PC-3 (cell line): Measurements from ENCODE around the gene CHM. TPM values are rescaled to one million over a fixed set of nuclear protein-coding genes. Genes with fewer than 3 reads are reported as not detected.
"Not testable (repeated sequence)": the region's sequence is repeated elsewhere in the genome, so short reads cannot be mapped to it uniquely, and the experiment has no call there.

Experiments
- ATAC-seq: fragments of 200-7000 bp; cut with Tn5 transposase; 2 replicates; pipeline ENCODE4 v1.9.1; 2020; ENCODE audit warnings: mild to moderate bottlenecking, moderate library complexity
- BruUV-seq: library from RNA; stranded (reverse); fragments of 400-500 nt; replicated peaks from 2 replicates; lab custom pipeline; 2021; lab: Mats Ljungman, UMichigan
- CTCF ChIA-PET: fragments of 300-600 bp; sonication (Branson Sonifier 250); formaldehyde crosslinking; loops from one replicate; lab custom pipeline; 2022; ENCODE audit warnings: antibody characterized with exemption; lab: Charles Lee
- POLR2A ChIA-PET: fragments of 300-600 bp; sonication (Branson Sonifier 250); formaldehyde crosslinking; loops from one replicate; lab custom pipeline; 2022; ENCODE audit warnings: antibody characterized with exemption; ENCODE audit not compliant: unreplicated experiment; lab: Charles Lee
- DNase-seq: peaks from one replicate; pipeline ENCODE4 v3.0.0-alpha.2; 2015
- H2AFZ ChIP-seq: fragments of 300-600 bp; sonication (generic); 2 replicates; pipeline ENCODE4 v1.6.0; 2016; ENCODE audit warnings: antibody characterized with exemption, low read length
- H3F3A ChIP-seq: fragments of 300-600 bp; sonication (generic); one replicate; pipeline ENCODE4 v1.6.0; 2017; ENCODE audit warnings: antibody characterized with exemption, low read length, control low read depth, mild to moderate bottlenecking; ENCODE audit not compliant: unreplicated experiment
- H3K27ac ChIP-seq: fragments of 300-600 bp; sonication (generic); 2 replicates; pipeline ENCODE4 v1.5.1; 2016; ENCODE audit warnings: mild to moderate bottlenecking, low read length
- H3K27me3 ChIP-seq: fragments of 300-600 bp; sonication (generic); 2 replicates; pipeline ENCODE4 v1.6.1; 2016; ENCODE audit warnings: low read length, mixed read lengths
- H3K36me3 ChIP-seq: fragments of 300-600 bp; sonication (generic); 2 replicates; pipeline ENCODE4 v1.6.1; 2016; ENCODE audit warnings: low read depth, mixed run types, low read length, mixed read lengths
- H3K4me1 ChIP-seq: fragments of 300-600 bp; sonication (generic); 2 replicates; pipeline ENCODE4 v1.5.1; 2016; ENCODE audit warnings: low read length; ENCODE audit not compliant: insufficient read depth
- H3K4me2 ChIP-seq: fragments of 300-600 bp; sonication (generic); 2 replicates; pipeline ENCODE4 v1.6.0; 2016; ENCODE audit warnings: low read length
- H3K4me3 ChIP-seq: fragments of 300-600 bp; sonication (generic); 2 replicates; pipeline ENCODE4 v1.5.1; 2016; ENCODE audit warnings: mild to moderate bottlenecking, low read length, mixed read lengths
- H3K79me2 ChIP-seq: fragments of 300-600 bp; sonication (generic); 2 replicates; pipeline ENCODE4 v1.6.1; 2017; ENCODE audit warnings: low read length, mixed read lengths
- H3K9ac ChIP-seq: fragments of 300-600 bp; sonication (generic); 2 replicates; pipeline ENCODE4 v1.6.0; 2016; ENCODE audit warnings: mild to moderate bottlenecking, low read length
- H3K9me2 ChIP-seq: fragments of 300-600 bp; sonication (generic); replicated peaks from 2 replicates; pipeline ENCODE4 v1.6.1; 2016; ENCODE audit warnings: mixed run types, low read length, mixed read lengths
- H3K9me3 ChIP-seq: fragments of 300-600 bp; sonication (generic); 2 replicates; pipeline ENCODE4 v1.6.1; 2016; ENCODE audit warnings: low read length, mixed read lengths
- H4K20me1 ChIP-seq: fragments of 300-600 bp; sonication (generic); 2 replicates; pipeline ENCODE4 v1.6.1; 2016; ENCODE audit warnings: low read length, mixed read lengths
- CTCF ChIP-seq: fragments of 300-600 bp; sonication (generic); conservative IDR thresholded peaks from 2 replicates; pipeline ENCODE4 v1.5.1; 2017; ENCODE audit warnings: antibody characterized with exemption, low read depth, mild to moderate bottlenecking, low read length
- EZH2 ChIP-seq: fragments of 300-600 bp; sonication (generic); IDR thresholded peaks from one replicate; pipeline ENCODE4 v1.6.1; 2017; ENCODE audit warnings: antibody characterized with exemption, mild to moderate bottlenecking, low read length; ENCODE audit not compliant: unreplicated experiment
- EZH2phosphoT487 ChIP-seq: fragments of 300-600 bp; sonication (generic); IDR thresholded peaks from 2 replicates; pipeline ENCODE4 v1.6.1; 2018; ENCODE audit warnings: mild to moderate bottlenecking, antibody characterized with exemption, low read length, borderline replicate concordance
- intact Hi-C: fragments of 100-400 bp; cut with micrococcal nuclease; formaldehyde crosslinking; loops from 2 replicates; pipeline ENCODE4 v1.9.0; 2023
- total RNA-seq: library from RNA; depleted of rRNA; stranded (reverse); fragments of >200 nt; gene quantifications from 2 replicates; pipeline ENCODE4 v1.2.3, GENCODE V29; 2014

Gene CHM
- total RNA-seq, 1 experiment from 2014 or later = 14.9 TPM

- Histone ChIP-seq H3K27ac (no peak overlapping the region), H3K4me1 (no peaks in the 10 kb centered on the region), H4K20me1 (no peaks in the 10 kb centered on the region), H3K4me2 (no peak overlapping the region), H3K4me3 (no peak overlapping the region), H3K36me3 (no peaks in the 10 kb centered on the region), H3F3A (no peaks in the 10 kb centered on the region), H3K9me3 (no peaks in the 10 kb centered on the region), H3K79me2 (no peaks in the 10 kb centered on the region), H2AFZ (no peak overlapping the region), H3K27me3 (no peaks in the 10 kb centered on the region), H3K9me2 (no peaks in the 10 kb centered on the region), H3K9ac (no peak overlapping the region)
- TF ChIP-seq CTCF = no peak
- no peak for TF ChIP-seq EZH2phosphoT487
- no peak for TF ChIP-seq EZH2
- intact Hi-C loops = no loop called here
- no TSS peak for BruUV-seq
- CTCF ChIA-PET = no interaction called here
- DNase-seq = no peak
- POLR2A ChIA-PET = no interaction called here
- no peak for ATAC-seq
Observed at GRCh38 chrX:86012188-86012587, 35.2 kb downstream of the CHM start.

- H3K4me3 ChIP-seq, H2AFZ ChIP-seq, CTCF ChIA-PET, intact Hi-C loops, H3K27ac ChIP-seq, H3K27me3 ChIP-seq, H3K79me2 ChIP-seq, BruUV-seq, POLR2A ChIA-PET, H3K4me1 ChIP-seq, H3K36me3 ChIP-seq, ATAC-seq, H3K9me3 ChIP-seq, H3K9me2 ChIP-seq, H3K4me2 ChIP-seq, H3F3A ChIP-seq, H3K9ac ChIP-seq, DNase-seq, H4K20me1 ChIP-seq: not testable (repeated sequence)
Observed at GRCh38 chrX:86009803-86010202, 37.6 kb downstream of the CHM start.

- H3K4me2 ChIP-seq, BruUV-seq, H3K79me2 ChIP-seq, H3K9me3 ChIP-seq, intact Hi-C loops, POLR2A ChIA-PET, H3K4me1 ChIP-seq, H3K27ac ChIP-seq, H3K27me3 ChIP-seq, H3K36me3 ChIP-seq, DNase-seq, H3K9me2 ChIP-seq, CTCF ChIA-PET, H3K4me3 ChIP-seq, H3F3A ChIP-seq, H2AFZ ChIP-seq, ATAC-seq, H3K9ac ChIP-seq, H4K20me1 ChIP-seq: not testable (repeated sequence)
Observed at GRCh38 chrX:86007891-86008290, 39.5 kb downstream of the CHM start.
